ENCODE data around the gene SLC44A3.

Gene SLC44A3, protein sequence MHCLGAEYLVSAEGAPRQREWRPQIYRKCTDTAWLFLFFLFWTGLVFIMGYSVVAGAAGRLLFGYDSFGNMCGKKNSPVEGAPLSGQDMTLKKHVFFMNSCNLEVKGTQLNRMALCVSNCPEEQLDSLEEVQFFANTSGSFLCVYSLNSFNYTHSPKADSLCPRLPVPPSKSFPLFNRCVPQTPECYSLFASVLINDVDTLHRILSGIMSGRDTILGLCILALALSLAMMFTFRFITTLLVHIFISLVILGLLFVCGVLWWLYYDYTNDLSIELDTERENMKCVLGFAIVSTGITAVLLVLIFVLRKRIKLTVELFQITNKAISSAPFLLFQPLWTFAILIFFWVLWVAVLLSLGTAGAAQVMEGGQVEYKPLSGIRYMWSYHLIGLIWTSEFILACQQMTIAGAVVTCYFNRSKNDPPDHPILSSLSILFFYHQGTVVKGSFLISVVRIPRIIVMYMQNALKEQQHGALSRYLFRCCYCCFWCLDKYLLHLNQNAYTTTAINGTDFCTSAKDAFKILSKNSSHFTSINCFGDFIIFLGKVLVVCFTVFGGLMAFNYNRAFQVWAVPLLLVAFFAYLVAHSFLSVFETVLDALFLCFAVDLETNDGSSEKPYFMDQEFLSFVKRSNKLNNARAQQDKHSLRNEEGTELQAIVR

GRCh38 chr1:94819945-94820746 lies at the start of gene SLC44A3:
Gene SLC44A3, plus strand, starts transcription at chr1:94820357. Its CDS starts 95 bp downstream, at chr1:94820452.
- peak; percentile 47 for DNase-seq
- in situ Hi-C loops (cut with HindIII; ENCODE audit: low pct_ligation_motif_present, low pct_unique_long_range_greater_than_20kb, low sequenced_read_pairs) = no loop called here

DNA sequence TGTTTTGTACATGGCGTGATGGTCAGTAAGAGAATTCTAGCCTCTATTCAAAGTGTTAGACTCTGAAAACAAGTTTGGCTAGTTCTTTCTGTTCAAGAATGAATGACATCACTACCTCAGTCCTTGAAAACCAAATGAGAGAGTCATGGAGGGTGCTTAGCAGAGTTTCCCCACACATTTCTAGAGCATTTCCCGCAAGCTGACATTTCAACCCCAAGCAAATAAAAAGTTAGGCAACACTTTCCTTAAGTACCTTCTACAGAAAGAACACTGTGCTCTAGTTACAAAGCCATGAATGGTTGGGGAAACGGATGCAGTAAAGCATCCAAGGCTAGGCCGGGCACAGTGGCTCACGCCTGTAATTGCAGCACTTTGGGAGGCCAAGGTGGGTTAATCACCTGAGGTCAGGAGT lies 47.9 kb upstream of the SLC44A3 start:
- in situ Hi-C loops (cut with HindIII; ENCODE audit: low pct_ligation_motif_present, low pct_unique_long_range_greater_than_20kb, low sequenced_read_pairs) = no loop called here
- DNase-seq = no peak

- in situ Hi-C loops (cut with HindIII; ENCODE audit: low pct_ligation_motif_present, low pct_unique_long_range_greater_than_20kb, low sequenced_read_pairs) = no loop called here
- no peak for DNase-seq
Observed at GRCh38 chr1:94772845-94773244, 47.3 kb upstream of the SLC44A3 start.

DNA sequence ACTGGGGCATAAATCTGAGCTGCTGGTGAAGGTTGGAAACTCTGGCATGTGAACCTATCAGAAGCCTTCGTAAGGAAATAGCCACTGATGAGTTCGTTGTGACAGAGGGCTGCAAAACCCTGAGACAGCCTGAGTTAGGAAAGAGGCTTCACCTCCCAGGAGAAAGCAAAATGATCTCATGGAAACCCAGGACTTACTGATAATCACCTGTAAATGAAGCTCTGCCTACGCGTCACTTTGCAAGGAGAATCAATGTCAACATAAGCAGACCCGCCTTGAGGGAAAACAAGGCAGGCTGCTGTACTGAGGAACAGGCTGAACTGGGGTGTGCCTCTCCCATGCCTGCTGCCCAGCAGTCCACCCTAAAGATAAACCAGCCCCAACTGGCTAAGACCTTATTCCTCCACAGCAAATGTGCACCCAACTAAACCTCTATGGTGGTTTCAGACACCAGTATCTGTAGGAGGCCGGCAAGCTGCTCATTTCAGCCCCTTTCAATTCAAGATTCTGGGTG lies 46.8 kb upstream of the SLC44A3 start:
- DNase-seq = no peak

DNA sequence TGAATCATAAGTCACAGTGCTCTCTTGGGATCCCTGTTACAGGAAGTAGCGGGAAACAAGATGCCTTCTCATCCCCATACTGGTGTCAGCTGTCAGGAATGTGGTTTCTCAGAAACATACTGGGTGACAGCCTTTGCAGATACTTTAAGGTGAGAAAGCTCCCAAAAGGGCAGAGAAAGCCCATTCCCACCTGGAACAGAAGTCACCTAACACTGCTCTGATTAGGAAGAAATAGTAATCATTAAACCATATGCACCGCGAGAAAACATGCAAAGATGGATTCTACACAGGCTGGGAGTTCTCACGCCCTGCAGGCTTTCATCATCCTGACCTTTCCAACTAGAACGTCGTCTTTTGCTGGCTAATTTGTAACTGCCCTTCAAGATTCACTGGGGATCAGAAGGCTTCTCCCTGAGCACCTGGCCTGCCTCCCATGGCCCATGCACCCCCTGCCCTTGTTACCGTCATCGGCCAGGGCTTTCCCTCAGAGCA lies 46.2 kb upstream of the SLC44A3 start:
- DNase-seq = peak; percentile 31
- in situ Hi-C loops (cut with HindIII; ENCODE audit: low pct_ligation_motif_present, low pct_unique_long_range_greater_than_20kb, low sequenced_read_pairs) = no loop called here

More for the DNA sequence above, 46.8 kb upstream of the SLC44A3 start:
- in situ Hi-C loops (cut with HindIII; ENCODE audit: low pct_ligation_motif_present, low pct_unique_long_range_greater_than_20kb, low sequenced_read_pairs) = no loop called here

GRCh38 chr1:94776474-94776873 lies 43.7 kb upstream of the SLC44A3 start:
- in situ Hi-C loops (cut with HindIII; ENCODE audit: low pct_ligation_motif_present, low pct_unique_long_range_greater_than_20kb, low sequenced_read_pairs) = loop anchor here (25.0 kb wide), 1 partner anchor 239 kb away; the partner anchor contains the start of gene F3
- DNase-seq = no peak

GRCh38 chr1:94777281-94777680 lies 42.9 kb upstream of the SLC44A3 start:
- in situ Hi-C loops (cut with HindIII; ENCODE audit: low pct_ligation_motif_present, low pct_unique_long_range_greater_than_20kb, low sequenced_read_pairs) = loop anchor here (25.0 kb wide), 1 partner anchor 240 kb away; the partner anchor contains the start of gene F3
- DNase-seq = no peak

DNA sequence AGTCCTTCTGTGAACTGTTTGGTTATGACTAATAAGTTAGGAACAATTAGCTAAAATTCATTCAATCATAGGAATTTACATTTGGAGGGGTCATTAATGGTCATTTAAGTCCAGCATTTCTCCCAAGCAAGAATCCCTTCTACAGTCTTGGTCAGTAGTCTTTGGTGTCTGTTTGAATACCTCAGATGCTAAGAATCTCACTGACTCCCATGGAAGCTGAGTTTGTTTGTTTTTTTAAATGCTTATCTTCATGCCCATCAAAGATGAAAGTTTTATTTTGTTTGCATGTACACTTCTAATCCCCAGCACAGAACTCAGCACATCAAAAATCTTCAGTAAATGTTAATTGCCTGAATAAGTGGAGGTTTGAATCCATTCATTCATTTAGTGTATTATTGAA lies 41.3 kb upstream of the SLC44A3 start:
- no peak for DNase-seq
- in situ Hi-C loops (cut with HindIII; ENCODE audit: low pct_ligation_motif_present, low pct_unique_long_range_greater_than_20kb, low sequenced_read_pairs) = loop anchor here (25.0 kb wide), 1 partner anchor 242 kb away; the partner anchor contains the start of gene F3

GRCh38 chr1:94783342-94784189 lies 36.6 kb upstream of the SLC44A3 start:
- no peak for DNase-seq
- in situ Hi-C loops (cut with HindIII; ENCODE audit: low pct_ligation_motif_present, low pct_unique_long_range_greater_than_20kb, low sequenced_read_pairs) = loop anchor here (25.0 kb wide), 1 partner anchor 246 kb away; the partner anchor contains the start of gene F3

DNA sequence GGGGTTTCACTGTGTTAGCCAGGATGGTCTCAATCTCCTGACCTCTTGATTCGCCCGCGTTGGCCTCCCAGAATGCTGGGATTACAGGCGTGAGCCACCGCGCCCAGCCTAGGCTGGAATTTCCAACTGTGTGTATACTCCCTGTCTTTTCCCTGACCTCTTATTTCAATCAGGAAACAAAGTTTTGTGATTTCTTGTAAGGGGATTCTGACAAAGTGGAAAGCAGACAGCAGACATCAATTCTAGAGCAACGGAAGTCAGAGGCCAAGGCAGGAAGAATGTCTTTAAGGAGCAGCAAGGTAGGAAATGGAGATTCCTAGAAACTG lies 36.0 kb upstream of the SLC44A3 start:
- no peak for DNase-seq
- in situ Hi-C loops (cut with HindIII; ENCODE audit: low pct_ligation_motif_present, low pct_unique_long_range_greater_than_20kb, low sequenced_read_pairs) = loop anchor here (25.0 kb wide), 1 partner anchor 247 kb away; the partner anchor contains the start of gene F3

DNA sequence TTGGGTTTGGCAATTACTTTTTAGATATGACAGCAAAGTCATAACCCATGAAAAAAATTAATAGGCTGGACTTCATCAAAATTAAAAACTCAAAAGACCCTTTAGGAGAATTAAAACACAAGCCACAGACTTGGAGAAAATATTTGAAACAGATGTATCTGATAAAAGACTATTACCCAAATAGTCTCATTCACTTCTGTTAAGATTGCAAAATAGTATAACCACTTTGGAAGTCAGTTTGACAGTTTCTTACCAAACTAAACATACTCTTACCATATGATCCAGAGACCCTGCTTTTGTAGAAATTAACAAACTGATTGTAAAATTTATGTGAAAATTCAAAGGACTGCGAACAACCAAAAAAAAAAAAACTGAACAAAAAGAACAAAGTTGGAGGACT lies 32.5 kb upstream of the SLC44A3 start:
- DNase-seq = no peak
- in situ Hi-C loops (cut with HindIII; ENCODE audit: low pct_ligation_motif_present, low pct_unique_long_range_greater_than_20kb, low sequenced_read_pairs) = loop anchor here (25.0 kb wide), 1 partner anchor 250 kb away; the partner anchor contains the start of gene F3

DNA sequence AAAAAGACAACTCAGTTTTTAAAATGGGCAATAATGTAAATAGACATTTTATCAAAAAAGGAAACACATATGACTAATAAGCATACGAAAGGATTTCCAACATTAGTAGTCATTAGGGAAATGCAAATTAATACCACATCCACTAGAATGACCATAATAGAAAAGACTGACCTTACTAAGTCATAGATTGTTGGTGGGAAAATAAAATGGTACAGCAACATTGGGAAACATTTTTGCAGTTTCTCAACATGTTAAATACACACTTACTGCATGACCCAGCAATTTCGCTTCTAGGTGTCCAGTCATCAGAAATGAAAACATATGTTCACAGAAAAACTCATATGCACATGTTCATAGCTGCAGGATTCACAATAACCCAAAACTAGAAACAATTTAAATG lies 29.9 kb upstream of the SLC44A3 start:
- in situ Hi-C loops (cut with HindIII; ENCODE audit: low pct_ligation_motif_present, low pct_unique_long_range_greater_than_20kb, low sequenced_read_pairs) = loop anchor here (25.0 kb wide), 1 partner anchor 253 kb away; the partner anchor contains the start of gene F3
- no peak for DNase-seq

DNA sequence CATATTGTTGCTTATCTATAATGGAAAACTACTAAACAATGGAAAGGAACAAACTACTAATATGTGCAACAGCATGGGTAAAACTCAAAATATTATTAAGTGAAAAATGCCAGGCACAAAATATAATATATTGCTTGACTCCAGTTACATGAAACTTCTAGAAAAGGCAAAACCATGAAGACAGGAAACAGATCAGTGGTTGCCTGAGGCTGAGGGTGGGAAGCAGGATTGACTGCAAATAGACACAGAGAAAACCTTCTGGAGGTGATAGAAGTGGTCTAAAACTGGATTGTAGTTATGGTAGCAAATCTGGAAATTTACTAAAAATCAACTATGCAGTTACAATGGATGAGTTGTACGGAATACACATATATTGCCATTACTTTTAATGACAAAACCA lies 29.5 kb upstream of the SLC44A3 start:
- in situ Hi-C loops (cut with HindIII; ENCODE audit: low pct_ligation_motif_present, low pct_unique_long_range_greater_than_20kb, low sequenced_read_pairs) = loop anchor here (25.0 kb wide), 1 partner anchor 253 kb away; the partner anchor contains the start of gene F3
- no peak for DNase-seq

- in situ Hi-C loops (cut with HindIII; ENCODE audit: low pct_ligation_motif_present, low pct_unique_long_range_greater_than_20kb, low sequenced_read_pairs) = loop anchor here (25.0 kb wide), 1 partner anchor 255 kb away; the partner anchor contains the start of gene F3
- DNase-seq = peak; percentile 57
Observed at GRCh38 chr1:94792473-94793295, 27.5 kb upstream of the SLC44A3 start.

DNA sequence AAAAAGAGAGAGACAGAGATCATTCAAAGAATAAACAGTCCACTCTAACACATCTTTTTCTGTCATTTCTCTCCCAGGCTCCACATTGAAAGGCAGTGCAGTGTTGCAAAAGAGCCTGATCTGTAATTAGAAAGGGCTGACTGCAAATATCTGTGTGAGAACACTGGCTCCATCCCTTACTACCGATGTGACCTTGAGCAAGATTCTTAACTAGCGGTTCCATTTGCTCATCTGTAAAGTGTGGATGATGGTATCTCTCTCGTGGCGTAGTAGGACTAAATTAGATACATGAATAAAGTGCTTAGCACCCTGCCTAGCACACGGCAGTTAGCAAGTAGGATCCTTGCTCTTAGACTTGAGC lies 26.9 kb upstream of the SLC44A3 start:
- in situ Hi-C loops (cut with HindIII; ENCODE audit: low pct_ligation_motif_present, low pct_unique_long_range_greater_than_20kb, low sequenced_read_pairs) = loop anchor here (25.0 kb wide), 1 partner anchor 256 kb away; the partner anchor contains the start of gene F3
- DNase-seq = no peak

GRCh38 chr1:94795434-94795833 lies 24.7 kb upstream of the SLC44A3 start:
- in situ Hi-C loops (cut with HindIII; ENCODE audit: low pct_ligation_motif_present, low pct_unique_long_range_greater_than_20kb, low sequenced_read_pairs) = loop anchor here (25.0 kb wide), 1 partner anchor 258 kb away; the partner anchor contains the start of gene F3
- no peak for DNase-seq
